Measurements from ENCODE around the gene OXER1.
"Not testable (repeated sequence)": the region's sequence is repeated elsewhere in the genome, so short reads cannot be mapped to it uniquely, and the experiment has no call there.

Gene OXER1

GRCh38 chr2:42752314-42752713 is 11.6 kb downstream of the OXER1 start:
- no peak for DNase-seq (ENCODE audit: low read depth)

GRCh38 chr2:42748840-42749239 is 15.1 kb downstream of the OXER1 start:
- DNase-seq (ENCODE audit: low read depth), result no peak

GRCh38 chr2:42747422-42747821 is 16.5 kb downstream of the OXER1 start:
- DNase-seq (ENCODE audit: low read depth), result no peak

- no peak for DNase-seq (ENCODE audit: low read depth)
These were observed 19.3 kb downstream of the OXER1 start for GRCh38 chr2:42744545-42745082.

- DNase-seq (ENCODE audit: low read depth), result no peak
These were observed 20.3 kb downstream of the OXER1 start for GRCh38 chr2:42743659-42743990.

- DNase-seq (ENCODE audit: low read depth), result no peak
These were observed 20.9 kb downstream of the OXER1 start for GRCh38 chr2:42742740-42743658.

GRCh38 chr2:42741140-42741539 is 22.8 kb downstream of the OXER1 start:
- DNase-seq (ENCODE audit: low read depth), result no peak

GRCh38 chr2:42736598-42737322 is 27.2 kb downstream of the OXER1 start:
- DNase-seq (ENCODE audit: low read depth), result no peak

- no peak for DNase-seq (ENCODE audit: low read depth)
These were observed 30.1 kb downstream of the OXER1 start for GRCh38 chr2:42733852-42734251.

GRCh38 chr2:42731316-42731715 is 32.6 kb downstream of the OXER1 start:
- DNase-seq (ENCODE audit: low read depth), result not testable (repeated sequence)

GRCh38 chr2:42726680-42727079 is 37.3 kb downstream of the OXER1 start:
- no peak for DNase-seq (ENCODE audit: low read depth)

GRCh38 chr2:42725657-42726056 is 38.3 kb downstream of the OXER1 start:
- no peak for DNase-seq (ENCODE audit: low read depth)

- no peak for DNase-seq (ENCODE audit: low read depth)
These were observed 39.0 kb downstream of the OXER1 start for GRCh38 chr2:42724886-42725285.

GRCh38 chr2:42723465-42723864 is 40.5 kb downstream of the OXER1 start:
- no peak for DNase-seq (ENCODE audit: low read depth)

GRCh38 chr2:42722320-42723190 is 41.4 kb downstream of the OXER1 start:
- DNase-seq (ENCODE audit: low read depth), result no peak

GRCh38 chr2:42721898-42722297 is 42.0 kb downstream of the OXER1 start:
- no peak for DNase-seq (ENCODE audit: low read depth)

GRCh38 chr2:42714686-42715085 is 49.2 kb downstream of the OXER1 start:
- DNase-seq (ENCODE audit: low read depth), result no peak

- no peak for DNase-seq (ENCODE audit: low read depth)
These were observed 50.0 kb downstream of the OXER1 start for GRCh38 chr2:42713920-42714319.

- DNase-seq (ENCODE audit: low read depth), result no peak
These were observed 51.0 kb downstream of the OXER1 start for GRCh38 chr2:42712934-42713333.

Data from stimulated activated CD8-positive, alpha-beta memory T cell treated with anti-CD3 and anti-CD28 coated beads, Interleukin-15, amount 100 ng/mL, for 1 hour (primary cell).